ENCODE measurements around the gene NRL. TPM values are rescaled to one million over a fixed set of nuclear protein-coding genes. Genes with fewer than 3 reads are reported as not detected.
"Not testable (repeated sequence)": the region's sequence is repeated elsewhere in the genome, so short reads cannot be mapped to it uniquely, and the experiment has no call there.

The NRL gene
- total RNA-seq, 1 donor from 2014 or later, result 2.7 TPM

DNA sequence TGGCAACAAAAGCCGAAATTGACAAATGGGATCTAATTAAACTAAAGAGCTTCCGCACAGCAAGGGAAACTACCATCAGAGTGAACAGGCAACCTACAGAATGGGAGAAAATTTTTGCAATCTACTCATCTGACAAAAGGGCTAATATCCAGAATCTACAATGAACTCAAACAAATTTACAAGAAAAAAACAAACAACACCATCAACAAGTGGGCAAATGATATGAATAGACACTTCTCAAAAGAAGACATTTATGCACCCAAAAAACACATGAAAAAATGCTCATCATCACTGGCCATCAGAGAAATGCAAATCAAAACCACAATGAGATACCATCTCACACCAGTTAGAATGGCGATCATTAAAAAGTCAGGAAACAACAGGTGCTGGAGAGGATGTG lies 85.1 kb downstream of the NRL start:
- H3K9me3 Mint-ChIP-seq, result peaks cover 34% of the 10 kb centered on the region
- H3K27ac Mint-ChIP-seq; H3K4me1 Mint-ChIP-seq (ENCODE audit: low read depth); DNase-seq (ENCODE audit: low spot score); intact Hi-C loops (cut with micrococcal nuclease); H3K4me3 Mint-ChIP-seq; H3K36me3 Mint-ChIP-seq (ENCODE audit: low read depth): not testable (repeated sequence)
- peaks cover 14% of the 10 kb centered on the region for H3K27me3 Mint-ChIP-seq (ENCODE audit: insufficient read depth)

Other genes starting within 250 kb of the NRL start
- 13.9 and 18.4 TPM in 2 replicates for gene DHRS4, start 161.2 kb downstream of the NRL start, total RNA-seq
- 17.9 and 20.9 TPM in 2 replicates for gene DHRS4L2, start 126.0 kb downstream of the NRL start, total RNA-seq
- 3.0 and 3.4 TPM in 2 replicates for gene CARMIL3, start 62.9 kb downstream of the NRL start, total RNA-seq
- not detected in 2 replicates for gene CPNE6, start 43.4 kb downstream of the NRL start, total RNA-seq
- gene PCK2, start 20.6 kb downstream of the NRL start, total RNA-seq, result 55.0 and 62.8 TPM in 2 replicates
- 69.9 and 71.6 TPM in 2 replicates for gene DCAF11, start 172 bp downstream of the NRL start, total RNA-seq
- gene FITM1, start 15.7 kb upstream of the NRL start, total RNA-seq, result 0.26 TPM in 1 of 2 replicates, not detected in the other
- 291 and 295 TPM in 2 replicates for gene PSME1, start 21.2 kb upstream of the NRL start, total RNA-seq
- 22.9 and 28.3 TPM in 2 replicates for gene EMC9, start 26.6 kb upstream of the NRL start, total RNA-seq
- gene PSME2, start 31.7 kb upstream of the NRL start, total RNA-seq, result 575 and 588 TPM in 2 replicates
- gene RNF31, start 32.5 kb upstream of the NRL start, total RNA-seq, result 115 and 129 TPM in 2 replicates
- gene IRF9, start 46.3 kb upstream of the NRL start, total RNA-seq, result 130 and 152 TPM in 2 replicates
- 27.8 and 28.9 TPM in 2 replicates for gene REC8, start 57.1 kb upstream of the NRL start, total RNA-seq
- gene IPO4, start 73.9 kb upstream of the NRL start, total RNA-seq, result 106 and 107 TPM in 2 replicates
- 34.5 and 35.3 TPM in 2 replicates for gene TM9SF1, start 80.5 kb upstream of the NRL start, total RNA-seq
- 0.42 and 0.49 TPM in 2 replicates for gene TSSK4, start 90.7 kb upstream of the NRL start, total RNA-seq
- gene CHMP4A, start 98.5 kb upstream of the NRL start, total RNA-seq, result 86.5 and 95.8 TPM in 2 replicates
- gene MDP1, start 101.1 kb upstream of the NRL start, total RNA-seq, result 11.6 and 12.9 TPM in 2 replicates
- gene NEDD8, start 117.4 kb upstream of the NRL start, total RNA-seq, result 177 and 185 TPM in 2 replicates
- gene GMPR2, start 118.0 kb upstream of the NRL start, total RNA-seq, result 40.8 and 41.4 TPM in 2 replicates
- gene TINF2, start 127.7 kb upstream of the NRL start, total RNA-seq, result 90.9 and 95.9 TPM in 2 replicates
- 4.1 and 4.8 TPM in 2 replicates for gene TGM1, start 148.2 kb upstream of the NRL start, total RNA-seq
- gene RABGGTA, start 156.6 kb upstream of the NRL start, total RNA-seq, result 52.2 and 54.4 TPM in 2 replicates
- gene DHRS1, start 184.8 kb upstream of the NRL start, total RNA-seq, result 7.5 TPM in 2 replicates
- 49.3 and 52.6 TPM in 2 replicates for gene NOP9, start 184.9 kb upstream of the NRL start, total RNA-seq
- 18.1 and 18.7 TPM in 2 replicates for gene CIDEB, start 193.0 kb upstream of the NRL start, total RNA-seq
- gene LTB4R2, start 195.2 kb upstream of the NRL start, total RNA-seq, result 8.9 and 10.3 TPM in 2 replicates
- 10.1 and 11.1 TPM in 2 replicates for gene LTB4R, start 196.6 kb upstream of the NRL start, total RNA-seq
- 0.93 and 1.5 TPM in 2 replicates for gene ADCY4, start 220.1 kb upstream of the NRL start, total RNA-seq
- gene RIPK3, start 225.0 kb upstream of the NRL start, total RNA-seq, result 14.3 and 14.5 TPM in 2 replicates

Data from activated T-helper 1 cell treated with anti-CD3 and anti-CD28 coated beads, Interleukin-12 subunit alpha, Interleukin-12 subunit beta, Interleukin-2, Interleukin-4 antibody, amounts not matched to agents 30 ng/mL and 10 ng/mL and 1 ng/mL, durations not matched to agents 14 hours and 24 hours and 36 hours (primary cell).